Measurements from ENCODE around the gene PBRM1. TPM values are rescaled to one million over a fixed set of nuclear protein-coding genes. Genes with fewer than 3 reads are reported as not detected.
A peak's percentile ranks its signal among the peaks of the same experiment; 100 is the strongest.

Gene PBRM1
- total and polyA plus RNA-seq, 2 of the 13 experiments (the other 11 are each of a cell fraction or from before 2014, with no cell fraction given) = 10.9 to 33.2 TPM

DNA sequence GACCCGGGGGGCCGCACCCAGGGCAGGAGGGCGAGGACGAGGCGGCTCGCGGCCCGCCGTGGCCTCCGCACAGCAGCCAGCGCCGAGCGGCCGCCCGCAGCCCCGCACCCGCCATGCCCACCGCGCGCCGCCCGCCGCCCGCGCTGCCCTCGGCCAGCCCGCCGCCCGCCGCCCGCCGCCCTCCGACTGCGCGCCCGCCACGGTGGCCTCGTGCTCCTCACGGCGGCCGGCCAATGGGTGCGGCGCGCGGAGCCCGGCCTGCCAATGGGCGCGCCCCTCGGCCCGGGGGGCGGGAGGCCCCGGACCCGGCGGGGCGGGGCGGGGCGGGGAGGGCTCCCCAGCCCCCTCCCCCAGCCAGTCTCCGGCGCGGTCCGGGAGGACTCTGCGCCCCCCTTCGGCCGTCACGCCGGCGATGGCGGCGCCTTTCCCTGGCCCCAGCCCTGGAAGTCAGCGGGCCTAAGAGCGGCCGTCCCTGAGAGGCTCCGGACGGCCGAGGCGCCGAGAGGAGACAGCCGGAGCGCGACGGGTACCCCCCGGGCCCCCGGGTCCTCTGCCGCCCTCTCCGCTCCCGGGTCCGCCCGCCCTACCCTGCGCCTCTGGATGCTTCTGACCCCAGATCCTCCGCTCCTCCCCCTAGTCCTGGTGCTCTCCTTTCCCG, 152.0 kb downstream of the PBRM1 start, which contains the start of gene NT5DC2 (continued):
- TF ChIP-seq, protein P1, sequence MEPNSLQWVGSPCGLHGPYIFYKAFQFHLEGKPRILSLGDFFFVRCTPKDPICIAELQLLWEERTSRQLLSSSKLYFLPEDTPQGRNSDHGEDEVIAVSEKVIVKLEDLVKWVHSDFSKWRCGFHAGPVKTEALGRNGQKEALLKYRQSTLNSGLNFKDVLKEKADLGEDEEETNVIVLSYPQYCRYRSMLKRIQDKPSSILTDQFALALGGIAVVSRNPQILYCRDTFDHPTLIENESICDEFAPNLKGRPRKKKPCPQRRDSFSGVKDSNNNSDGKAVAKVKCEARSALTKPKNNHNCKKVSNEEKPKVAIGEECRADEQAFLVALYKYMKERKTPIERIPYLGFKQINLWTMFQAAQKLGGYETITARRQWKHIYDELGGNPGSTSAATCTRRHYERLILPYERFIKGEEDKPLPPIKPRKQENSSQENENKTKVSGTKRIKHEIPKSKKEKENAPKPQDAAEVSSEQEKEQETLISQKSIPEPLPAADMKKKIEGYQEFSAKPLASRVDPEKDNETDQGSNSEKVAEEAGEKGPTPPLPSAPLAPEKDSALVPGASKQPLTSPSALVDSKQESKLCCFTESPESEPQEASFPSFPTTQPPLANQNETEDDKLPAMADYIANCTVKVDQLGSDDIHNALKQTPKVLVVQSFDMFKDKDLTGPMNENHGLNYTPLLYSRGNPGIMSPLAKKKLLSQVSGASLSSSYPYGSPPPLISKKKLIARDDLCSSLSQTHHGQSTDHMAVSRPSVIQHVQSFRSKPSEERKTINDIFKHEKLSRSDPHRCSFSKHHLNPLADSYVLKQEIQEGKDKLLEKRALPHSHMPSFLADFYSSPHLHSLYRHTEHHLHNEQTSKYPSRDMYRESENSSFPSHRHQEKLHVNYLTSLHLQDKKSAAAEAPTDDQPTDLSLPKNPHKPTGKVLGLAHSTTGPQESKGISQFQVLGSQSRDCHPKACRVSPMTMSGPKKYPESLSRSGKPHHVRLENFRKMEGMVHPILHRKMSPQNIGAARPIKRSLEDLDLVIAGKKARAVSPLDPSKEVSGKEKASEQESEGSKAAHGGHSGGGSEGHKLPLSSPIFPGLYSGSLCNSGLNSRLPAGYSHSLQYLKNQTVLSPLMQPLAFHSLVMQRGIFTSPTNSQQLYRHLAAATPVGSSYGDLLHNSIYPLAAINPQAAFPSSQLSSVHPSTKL (CRISPR knock-in tag; IDR thresholded peaks at IDR 0.05) = 0 out of 2 replicates have a peak, but pooled peaks have one; percentile 22
- TF ChIP-seq, protein P2, sequence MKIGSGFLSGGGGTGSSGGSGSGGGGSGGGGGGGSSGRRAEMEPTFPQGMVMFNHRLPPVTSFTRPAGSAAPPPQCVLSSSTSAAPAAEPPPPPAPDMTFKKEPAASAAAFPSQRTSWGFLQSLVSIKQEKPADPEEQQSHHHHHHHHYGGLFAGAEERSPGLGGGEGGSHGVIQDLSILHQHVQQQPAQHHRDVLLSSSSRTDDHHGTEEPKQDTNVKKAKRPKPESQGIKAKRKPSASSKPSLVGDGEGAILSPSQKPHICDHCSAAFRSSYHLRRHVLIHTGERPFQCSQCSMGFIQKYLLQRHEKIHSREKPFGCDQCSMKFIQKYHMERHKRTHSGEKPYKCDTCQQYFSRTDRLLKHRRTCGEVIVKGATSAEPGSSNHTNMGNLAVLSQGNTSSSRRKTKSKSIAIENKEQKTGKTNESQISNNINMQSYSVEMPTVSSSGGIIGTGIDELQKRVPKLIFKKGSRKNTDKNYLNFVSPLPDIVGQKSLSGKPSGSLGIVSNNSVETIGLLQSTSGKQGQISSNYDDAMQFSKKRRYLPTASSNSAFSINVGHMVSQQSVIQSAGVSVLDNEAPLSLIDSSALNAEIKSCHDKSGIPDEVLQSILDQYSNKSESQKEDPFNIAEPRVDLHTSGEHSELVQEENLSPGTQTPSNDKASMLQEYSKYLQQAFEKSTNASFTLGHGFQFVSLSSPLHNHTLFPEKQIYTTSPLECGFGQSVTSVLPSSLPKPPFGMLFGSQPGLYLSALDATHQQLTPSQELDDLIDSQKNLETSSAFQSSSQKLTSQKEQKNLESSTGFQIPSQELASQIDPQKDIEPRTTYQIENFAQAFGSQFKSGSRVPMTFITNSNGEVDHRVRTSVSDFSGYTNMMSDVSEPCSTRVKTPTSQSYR (CRISPR knock-in tag; IDR thresholded peaks at IDR 0.05; ENCODE audit: borderline replicate concordance) = peak; percentile 94
- TF ChIP-seq ZMAT3 (CRISPR knock-in tag; conservative IDR thresholded peaks at IDR 0.05) (peak; percentile 67; the same call in 1 of the 2 replicates), NR2F6 (IDR thresholded peaks at IDR 0.05) (no peak), NR2F6 (CRISPR knock-in tag; IDR thresholded peaks at IDR 0.05) (0 out of 2 replicates have a peak, but pooled peaks have one; percentile 20), ZNF772 (CRISPR knock-in tag; IDR thresholded peaks at IDR 0.05) (peak; percentile 79; the same call in 1 of the 2 replicates), SRSF1 (optimal IDR thresholded peaks at IDR 0.05; ENCODE audit: low read depth, low read length) (peak; percentile 41), YY1 (IDR thresholded peaks at IDR 0.05; ENCODE audit: insufficient read depth, insufficient replicate concordance, low read depth, low read length) (peak; percentile 88), ZNF709 (CRISPR knock-in tag; IDR thresholded peaks at IDR 0.05) (peak; percentile 97), TGIF2 (CRISPR knock-in tag; IDR thresholded peaks at IDR 0.05) (peak; percentile 34; the same call in 1 of the 2 replicates), HNF4G (IDR thresholded peaks at IDR 0.05; ENCODE audit: borderline replicate concordance, low read depth, low read length) (peak; percentile 56; the same call in 1 of the 2 replicates), HNF4G (CRISPR knock-in tag; IDR thresholded peaks at IDR 0.05; ENCODE audit: borderline replicate concordance, low read depth) (no peak), SMC3 (IDR thresholded peaks at IDR 0.05; ENCODE audit: low read length) (no peak)
- TF ChIP-seq, protein P3, sequence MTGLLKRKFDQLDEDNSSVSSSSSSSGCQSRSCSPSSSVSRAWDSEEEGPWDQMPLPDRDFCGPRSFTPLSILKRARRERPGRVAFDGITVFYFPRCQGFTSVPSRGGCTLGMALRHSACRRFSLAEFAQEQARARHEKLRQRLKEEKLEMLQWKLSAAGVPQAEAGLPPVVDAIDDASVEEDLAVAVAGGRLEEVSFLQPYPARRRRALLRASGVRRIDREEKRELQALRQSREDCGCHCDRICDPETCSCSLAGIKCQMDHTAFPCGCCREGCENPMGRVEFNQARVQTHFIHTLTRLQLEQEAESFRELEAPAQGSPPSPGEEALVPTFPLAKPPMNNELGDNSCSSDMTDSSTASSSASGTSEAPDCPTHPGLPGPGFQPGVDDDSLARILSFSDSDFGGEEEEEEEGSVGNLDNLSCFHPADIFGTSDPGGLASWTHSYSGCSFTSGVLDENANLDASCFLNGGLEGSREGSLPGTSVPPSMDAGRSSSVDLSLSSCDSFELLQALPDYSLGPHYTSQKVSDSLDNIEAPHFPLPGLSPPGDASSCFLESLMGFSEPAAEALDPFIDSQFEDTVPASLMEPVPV (CRISPR knock-in tag; IDR thresholded peaks at IDR 0.05) = peak; percentile 23; the same call in 1 of the 2 replicates
- TF ChIP-seq, protein P4, sequence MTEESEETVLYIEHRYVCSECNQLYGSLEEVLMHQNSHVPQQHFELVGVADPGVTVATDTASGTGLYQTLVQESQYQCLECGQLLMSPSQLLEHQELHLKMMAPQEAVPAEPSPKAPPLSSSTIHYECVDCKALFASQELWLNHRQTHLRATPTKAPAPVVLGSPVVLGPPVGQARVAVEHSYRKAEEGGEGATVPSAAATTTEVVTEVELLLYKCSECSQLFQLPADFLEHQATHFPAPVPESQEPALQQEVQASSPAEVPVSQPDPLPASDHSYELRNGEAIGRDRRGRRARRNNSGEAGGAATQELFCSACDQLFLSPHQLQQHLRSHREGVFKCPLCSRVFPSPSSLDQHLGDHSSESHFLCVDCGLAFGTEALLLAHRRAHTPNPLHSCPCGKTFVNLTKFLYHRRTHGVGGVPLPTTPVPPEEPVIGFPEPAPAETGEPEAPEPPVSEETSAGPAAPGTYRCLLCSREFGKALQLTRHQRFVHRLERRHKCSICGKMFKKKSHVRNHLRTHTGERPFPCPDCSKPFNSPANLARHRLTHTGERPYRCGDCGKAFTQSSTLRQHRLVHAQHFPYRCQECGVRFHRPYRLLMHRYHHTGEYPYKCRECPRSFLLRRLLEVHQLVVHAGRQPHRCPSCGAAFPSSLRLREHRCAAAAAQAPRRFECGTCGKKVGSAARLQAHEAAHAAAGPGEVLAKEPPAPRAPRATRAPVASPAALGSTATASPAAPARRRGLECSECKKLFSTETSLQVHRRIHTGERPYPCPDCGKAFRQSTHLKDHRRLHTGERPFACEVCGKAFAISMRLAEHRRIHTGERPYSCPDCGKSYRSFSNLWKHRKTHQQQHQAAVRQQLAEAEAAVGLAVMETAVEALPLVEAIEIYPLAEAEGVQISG (CRISPR knock-in tag; IDR thresholded peaks at IDR 0.05) = no peak
- TF ChIP-seq, protein P5, sequence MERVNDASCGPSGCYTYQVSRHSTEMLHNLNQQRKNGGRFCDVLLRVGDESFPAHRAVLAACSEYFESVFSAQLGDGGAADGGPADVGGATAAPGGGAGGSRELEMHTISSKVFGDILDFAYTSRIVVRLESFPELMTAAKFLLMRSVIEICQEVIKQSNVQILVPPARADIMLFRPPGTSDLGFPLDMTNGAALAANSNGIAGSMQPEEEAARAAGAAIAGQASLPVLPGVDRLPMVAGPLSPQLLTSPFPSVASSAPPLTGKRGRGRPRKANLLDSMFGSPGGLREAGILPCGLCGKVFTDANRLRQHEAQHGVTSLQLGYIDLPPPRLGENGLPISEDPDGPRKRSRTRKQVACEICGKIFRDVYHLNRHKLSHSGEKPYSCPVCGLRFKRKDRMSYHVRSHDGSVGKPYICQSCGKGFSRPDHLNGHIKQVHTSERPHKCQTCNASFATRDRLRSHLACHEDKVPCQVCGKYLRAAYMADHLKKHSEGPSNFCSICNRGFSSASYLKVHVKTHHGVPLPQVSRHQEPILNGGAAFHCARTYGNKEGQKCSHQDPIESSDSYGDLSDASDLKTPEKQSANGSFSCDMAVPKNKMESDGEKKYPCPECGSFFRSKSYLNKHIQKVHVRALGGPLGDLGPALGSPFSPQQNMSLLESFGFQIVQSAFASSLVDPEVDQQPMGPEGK (CRISPR knock-in tag; IDR thresholded peaks at IDR 0.05) = peak; percentile 96
